Measurements from ENCODE around the gene SRRT. TPM values are rescaled to one million over a fixed set of nuclear protein-coding genes. Genes with fewer than 3 reads are reported as not detected.
A peak's percentile ranks its signal among the peaks of the same experiment; 100 is the strongest.

SRRT gene
- total and polyA plus RNA-seq, 2 donors from 2014 or later = 58.2 to 127 TPM

DNA sequence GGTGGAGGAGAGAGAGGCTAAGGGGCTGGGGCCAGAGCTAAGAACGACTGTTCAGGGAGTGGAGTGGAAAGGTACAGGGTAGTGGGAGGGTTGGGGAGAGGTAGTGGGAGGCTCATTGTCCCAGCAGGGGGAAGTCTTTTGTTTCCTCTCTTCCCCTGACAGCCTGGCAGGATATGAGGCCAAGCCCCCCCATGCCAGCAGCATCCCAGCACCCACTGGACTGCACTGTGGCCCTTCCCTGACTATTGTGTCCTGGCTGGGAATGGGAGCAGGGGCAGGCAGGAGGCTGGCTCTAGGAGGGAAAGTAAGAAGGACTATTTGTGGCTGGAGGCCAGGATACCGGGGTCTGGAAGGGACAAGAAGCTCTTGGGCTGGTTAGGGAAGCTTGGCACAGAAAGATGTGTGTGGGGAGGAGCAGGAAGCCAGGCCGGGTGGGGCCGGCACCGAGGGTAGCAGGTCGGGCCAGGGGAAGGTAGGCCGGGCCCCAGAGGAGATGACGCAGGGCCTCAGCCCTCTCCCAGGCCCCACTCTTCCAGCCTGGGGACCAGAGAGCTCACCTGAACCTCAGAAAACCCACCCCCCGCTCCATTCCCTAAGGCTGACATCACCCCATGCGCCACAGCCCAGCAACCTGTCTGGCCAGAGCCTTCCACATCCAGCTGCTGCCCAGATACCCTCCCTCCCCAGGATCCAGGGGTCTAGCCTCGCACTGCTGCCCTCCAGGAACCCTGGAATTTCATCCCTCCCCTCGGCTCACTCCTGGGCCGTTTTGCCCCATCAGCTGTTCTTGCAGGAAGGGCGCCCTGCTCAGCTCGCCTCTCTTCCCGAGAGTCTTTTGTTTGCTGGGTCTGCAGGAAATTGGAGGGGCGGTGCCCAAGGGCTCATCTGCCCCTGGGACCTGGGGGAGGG lies 38.7 kb upstream of the SRRT start:
- no peaks in the 10 kb centered on the region for H3K36me3 ChIP-seq (ENCODE audit: control insufficient read depth in 2 of 3, insufficient read depth in 3 of 3, low read length in 3 of 3)
- peak overlapping the region; percentile 83 to 87 for H3K27ac ChIP-seq (ENCODE audit: low read depth in 2 of 2, low read length in 2 of 2)
- no peaks in the 10 kb centered on the region for H3K27me3 ChIP-seq (ENCODE audit: control insufficient read depth, insufficient read depth, low read length)
- H3K4me1 ChIP-seq (ENCODE audit: control insufficient read depth in 2 of 3, insufficient read depth in 2 of 3, low read depth in 1 of 3, low read length in 3 of 3) = peaks cover 0 to 9% (median 6%) of the 10 kb centered on the region in 3 donors
- intact Hi-C loops (cut with DNase I) = no loop called here
- peak overlapping the region in 1 of 3 donors; percentile 26 for H3K9ac ChIP-seq (ENCODE audit: low read length in 3 of 3)
- DNase-seq = peak; percentile 89 to 94 (median 92)
- no peak for FAIRE-seq
- H3K9me3 ChIP-seq (ENCODE audit: control insufficient read depth in 2 of 3, insufficient read depth in 1 of 3, low read length in 3 of 3) = no peaks in the 10 kb centered on the region
- H3K4me3 ChIP-seq (ENCODE audit: low read length in 3 of 3) = no peak overlapping the region
- TF ChIP-seq, protein P1, sequence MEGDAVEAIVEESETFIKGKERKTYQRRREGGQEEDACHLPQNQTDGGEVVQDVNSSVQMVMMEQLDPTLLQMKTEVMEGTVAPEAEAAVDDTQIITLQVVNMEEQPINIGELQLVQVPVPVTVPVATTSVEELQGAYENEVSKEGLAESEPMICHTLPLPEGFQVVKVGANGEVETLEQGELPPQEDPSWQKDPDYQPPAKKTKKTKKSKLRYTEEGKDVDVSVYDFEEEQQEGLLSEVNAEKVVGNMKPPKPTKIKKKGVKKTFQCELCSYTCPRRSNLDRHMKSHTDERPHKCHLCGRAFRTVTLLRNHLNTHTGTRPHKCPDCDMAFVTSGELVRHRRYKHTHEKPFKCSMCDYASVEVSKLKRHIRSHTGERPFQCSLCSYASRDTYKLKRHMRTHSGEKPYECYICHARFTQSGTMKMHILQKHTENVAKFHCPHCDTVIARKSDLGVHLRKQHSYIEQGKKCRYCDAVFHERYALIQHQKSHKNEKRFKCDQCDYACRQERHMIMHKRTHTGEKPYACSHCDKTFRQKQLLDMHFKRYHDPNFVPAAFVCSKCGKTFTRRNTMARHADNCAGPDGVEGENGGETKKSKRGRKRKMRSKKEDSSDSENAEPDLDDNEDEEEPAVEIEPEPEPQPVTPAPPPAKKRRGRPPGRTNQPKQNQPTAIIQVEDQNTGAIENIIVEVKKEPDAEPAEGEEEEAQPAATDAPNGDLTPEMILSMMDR (IDR thresholded peaks at IDR 0.05; ENCODE audit: borderline replicate concordance, extremely low read depth, insufficient read depth) = no peak

DNA sequence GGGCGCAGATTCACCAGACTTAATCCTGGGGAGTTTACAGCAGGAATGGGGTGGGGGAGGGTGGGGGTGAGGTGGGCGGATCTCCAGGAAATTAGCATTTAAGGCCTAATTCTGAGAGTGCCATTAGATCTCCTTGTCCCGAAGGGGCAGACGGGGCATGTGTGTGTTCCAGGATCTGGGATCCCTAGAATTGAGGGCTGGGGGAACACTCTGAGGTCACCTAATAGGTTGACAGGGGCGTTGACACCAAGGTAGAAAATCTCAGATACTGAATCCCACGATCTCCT lies 38.1 kb upstream of the SRRT start:
- intact Hi-C loops (cut with DNase I) = no loop called here
- no peaks in the 10 kb centered on the region for H3K27me3 ChIP-seq (ENCODE audit: control insufficient read depth, insufficient read depth, low read length)
- peaks cover 0 to 9% (median 6%) of the 10 kb centered on the region in 3 donors for H3K4me1 ChIP-seq (ENCODE audit: control insufficient read depth in 2 of 3, insufficient read depth in 2 of 3, low read depth in 1 of 3, low read length in 3 of 3)
- peak overlapping the region; percentile 83 to 87 for H3K27ac ChIP-seq (ENCODE audit: low read depth in 2 of 2, low read length in 2 of 2)
- peak overlapping the region; percentile 58 to 70 (median 68) for H3K4me3 ChIP-seq (ENCODE audit: low read length in 3 of 3)
- no peaks in the 10 kb centered on the region for H3K36me3 ChIP-seq (ENCODE audit: control insufficient read depth in 2 of 3, insufficient read depth in 3 of 3, low read length in 3 of 3)
- FAIRE-seq (no peak), DNase-seq (no peak)
- TF ChIP-seq, protein P1 (IDR thresholded peaks at IDR 0.05; ENCODE audit: borderline replicate concordance, extremely low read depth, insufficient read depth) = no peak
- H3K9me3 ChIP-seq (ENCODE audit: control insufficient read depth in 2 of 3, insufficient read depth in 1 of 3, low read length in 3 of 3) = no peaks in the 10 kb centered on the region
- peak overlapping the region in 2 of 3 donors; percentile 49 to 78 for H3K9ac ChIP-seq (ENCODE audit: low read length in 3 of 3)

DNA sequence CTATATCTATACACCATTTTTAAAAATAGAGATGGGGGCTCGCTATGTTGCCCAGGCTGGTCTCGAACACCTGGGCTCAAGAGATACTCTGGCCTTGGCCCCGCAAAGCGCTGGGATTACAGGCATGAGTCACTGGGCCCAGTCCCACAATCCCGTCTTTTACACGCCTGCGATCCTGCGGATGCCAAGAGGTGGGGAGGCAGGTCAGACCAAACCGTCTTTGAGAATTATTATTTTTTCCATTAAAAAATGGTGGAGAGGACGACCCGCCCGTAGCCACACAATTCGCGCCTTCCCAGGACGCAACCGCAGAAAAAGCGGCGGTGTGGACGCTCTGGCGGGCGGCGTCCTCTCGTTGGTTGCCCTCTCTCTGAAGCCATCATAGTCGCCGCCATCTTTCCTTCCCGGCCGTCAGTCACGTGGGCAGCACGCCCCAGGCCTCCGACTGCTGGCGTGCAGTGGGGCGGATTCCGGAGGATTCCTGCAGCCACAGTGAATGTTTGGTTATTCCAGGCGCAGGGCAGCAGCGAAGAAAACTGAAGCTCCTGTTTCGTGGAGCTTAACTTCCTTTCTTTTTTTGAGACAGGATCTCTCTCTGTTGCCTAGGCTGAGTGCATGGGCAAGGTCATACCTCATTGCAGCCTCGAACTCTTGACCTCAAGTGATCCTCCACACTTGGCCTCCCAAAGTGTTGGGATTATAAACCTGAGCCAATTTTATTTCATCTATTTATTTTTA lies 37.6 kb upstream of the SRRT start:
- no peaks in the 10 kb centered on the region for H3K9me3 ChIP-seq (ENCODE audit: control insufficient read depth in 2 of 3, insufficient read depth in 1 of 3, low read length in 3 of 3)
- peak overlapping the region; percentile 83 to 87 for H3K27ac ChIP-seq (ENCODE audit: low read depth in 2 of 2, low read length in 2 of 2)
- TF ChIP-seq, protein P1 (IDR thresholded peaks at IDR 0.05; ENCODE audit: borderline replicate concordance, extremely low read depth, insufficient read depth) = no peak
- FAIRE-seq (peak; percentile 11), DNase-seq (peak; percentile 94 to 98 (median 96))
- intact Hi-C loops (cut with DNase I) = no loop called here
- peaks cover 0 to 9% (median 6%) of the 10 kb centered on the region in 3 donors for H3K4me1 ChIP-seq (ENCODE audit: control insufficient read depth in 2 of 3, insufficient read depth in 2 of 3, low read depth in 1 of 3, low read length in 3 of 3)
- H3K4me3 ChIP-seq (ENCODE audit: low read length in 3 of 3) = peak overlapping the region; percentile 58 to 70 (median 68)
- H3K36me3 ChIP-seq (ENCODE audit: control insufficient read depth in 2 of 3, insufficient read depth in 3 of 3, low read length in 3 of 3) = no peaks in the 10 kb centered on the region
- peak overlapping the region; percentile 49 to 78 (median 75) for H3K9ac ChIP-seq (ENCODE audit: low read length in 3 of 3)
- H3K27me3 ChIP-seq (ENCODE audit: control insufficient read depth, insufficient read depth, low read length) = no peaks in the 10 kb centered on the region
